ENCODE data around the gene CCDC66.
A peak's percentile ranks its signal among the peaks of the same experiment; 100 is the strongest.
"Not testable (repeated sequence)": the region's sequence is repeated elsewhere in the genome, so short reads cannot be mapped to it uniquely, and the experiment has no call there.

The CCDC66 gene

DNA sequence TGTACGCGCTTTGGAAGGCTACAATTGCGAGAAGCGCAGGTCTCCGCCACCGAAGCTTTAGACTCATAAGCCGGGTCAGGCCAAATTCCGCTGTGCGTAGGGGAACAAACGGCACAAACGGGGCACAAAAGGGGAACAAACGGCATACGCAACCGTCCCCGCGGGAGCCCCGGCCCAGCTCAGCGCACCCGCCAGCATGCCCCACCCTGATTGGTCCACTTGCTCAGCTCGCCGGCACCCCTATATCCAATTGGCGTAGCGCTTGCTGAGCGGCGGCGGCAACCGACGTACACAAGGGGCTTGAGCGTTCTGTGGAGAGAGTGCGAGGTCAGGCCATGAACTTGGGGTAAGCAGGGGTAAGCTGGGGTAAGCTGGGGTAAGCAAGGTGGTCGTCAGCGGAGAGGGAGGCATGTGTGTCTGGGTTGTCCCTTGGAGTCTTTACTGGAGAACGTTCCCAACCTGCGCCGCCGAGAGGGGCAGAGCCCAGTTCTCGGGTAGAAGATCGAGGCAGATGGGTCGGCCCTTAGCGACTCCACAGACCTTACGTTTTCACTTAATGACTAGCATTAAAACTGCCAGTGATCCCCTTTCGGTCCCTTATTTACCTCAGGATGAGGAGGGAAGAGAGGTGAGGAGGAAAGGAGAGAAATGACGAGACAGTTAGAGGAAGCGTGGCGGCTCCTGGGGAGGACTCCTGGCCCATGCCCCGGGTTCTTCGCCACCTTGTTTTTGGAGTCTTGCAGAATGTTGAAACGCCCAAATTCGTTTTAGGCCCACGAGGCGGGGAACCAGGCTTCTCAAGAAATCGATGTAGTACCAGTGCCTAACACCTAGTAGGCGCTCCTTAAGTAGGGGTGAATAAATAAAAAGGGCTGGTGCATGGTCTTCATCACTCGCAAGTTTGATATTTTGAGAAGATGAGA, at the start of gene CCDC66:
Gene CCDC66 (plus strand): TSS at position 268 of the 923 bp plus-strand sequence. CDS start 68 bp downstream, at position 336.
- DNase-seq, result peak; percentile 87

- DNase-seq, result no peak
These were observed 37.3 kb upstream of the CCDC66 start for GRCh38 chr3:56519641-56520040.

DNA sequence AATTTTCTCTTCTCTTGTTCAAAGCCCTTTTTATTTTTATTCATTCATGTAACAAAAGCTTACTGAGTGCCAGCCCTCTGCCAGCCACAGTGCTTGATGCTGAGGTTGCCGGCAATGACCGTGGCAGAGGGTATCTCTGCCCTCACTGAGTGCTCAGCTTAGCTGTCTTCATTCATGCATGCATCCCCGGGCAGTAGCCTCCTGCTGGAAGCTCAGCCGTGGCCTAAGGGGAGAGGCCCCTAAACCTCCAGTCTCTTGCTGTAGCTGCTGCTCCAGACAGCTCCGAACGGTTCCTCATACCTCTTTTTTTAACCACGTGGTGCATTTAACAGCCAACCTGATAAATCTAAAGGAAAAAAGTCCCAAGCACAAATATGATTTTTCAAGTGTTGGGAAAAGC, 34.6 kb upstream of the CCDC66 start:
- DNase-seq, result no peak

DNA sequence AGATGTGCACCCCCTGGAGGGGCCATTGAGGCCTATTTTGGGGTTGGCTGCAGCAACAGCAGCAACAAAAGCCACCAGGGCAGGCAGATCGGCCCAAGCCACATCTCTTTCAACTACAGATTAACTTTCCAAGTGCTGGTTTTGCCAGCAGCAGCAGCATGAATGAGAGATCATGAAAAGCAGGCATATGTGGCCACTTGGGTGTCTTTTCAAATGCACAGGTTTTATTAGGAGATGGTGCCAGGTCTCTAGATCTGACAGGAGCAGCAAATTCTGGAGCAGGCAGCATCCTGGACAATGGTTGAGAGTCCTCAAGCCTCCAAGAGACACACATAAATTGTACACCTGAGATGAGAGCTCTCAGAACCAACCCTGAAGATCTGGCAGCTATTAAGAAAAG, 31.7 kb upstream of the CCDC66 start:
- no peak for DNase-seq

DNA sequence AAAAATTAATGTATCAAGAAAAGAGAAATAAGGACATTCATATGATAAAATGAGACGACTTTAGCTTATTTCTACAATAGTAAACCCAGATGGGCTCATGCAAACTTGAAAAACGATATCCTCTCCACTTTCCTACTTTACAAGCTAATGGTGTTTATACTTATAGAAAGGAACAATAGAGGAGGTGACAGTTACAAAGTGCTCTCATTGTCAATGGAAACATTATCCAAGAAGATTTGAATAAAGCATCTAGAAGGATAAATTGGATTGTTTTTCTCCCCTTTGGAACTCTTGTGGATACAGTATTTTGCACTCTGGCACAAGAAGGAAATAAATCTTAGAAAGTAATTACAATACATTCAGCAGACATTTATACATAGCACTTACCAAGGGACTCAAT, 20.2 kb upstream of the CCDC66 start:
- no peak for DNase-seq

DNA sequence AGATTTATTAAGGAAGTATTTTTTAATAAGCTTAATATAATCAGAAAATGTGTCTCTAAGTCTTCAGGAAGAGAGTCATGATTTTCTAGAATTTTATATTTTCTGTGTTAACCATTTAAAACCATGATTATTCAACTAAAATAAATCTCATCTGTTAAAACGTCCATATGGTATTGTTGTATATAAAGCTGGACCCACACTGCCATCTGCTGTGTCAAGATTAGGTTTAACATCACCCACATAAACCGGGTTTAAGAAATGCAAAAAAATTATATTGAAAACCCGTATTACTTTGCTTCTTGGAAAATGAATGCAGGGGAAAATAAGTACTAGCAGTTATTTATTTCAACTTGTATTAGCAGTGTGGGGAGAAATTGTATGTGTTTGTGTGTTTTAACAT, 9.5 kb upstream of the CCDC66 start:
- peak; percentile 7 for DNase-seq

- DNase-seq, result no peak
These were observed 826 bp downstream of the CCDC66 start for GRCh38 chr3:56557831-56558170.

DNA sequence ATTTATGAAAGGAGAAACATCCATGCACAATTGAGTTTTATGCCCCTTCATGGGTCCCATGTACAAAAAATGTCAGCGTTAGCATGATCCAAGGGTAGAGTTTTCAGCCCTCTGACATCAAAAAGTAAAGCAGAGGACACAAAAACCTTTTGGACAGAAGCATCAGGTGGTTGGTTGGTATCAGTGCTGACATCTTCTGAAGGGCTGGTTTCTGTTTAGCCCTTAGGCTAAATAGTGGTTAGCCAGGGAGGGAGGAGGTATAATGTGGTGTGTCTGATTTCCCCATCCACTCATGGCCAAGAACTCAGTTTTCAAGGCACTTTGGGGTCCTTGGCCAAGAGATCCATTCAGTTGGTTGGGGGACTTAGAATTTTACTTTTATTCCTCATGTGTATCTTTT, 16.5 kb downstream of the CCDC66 start:
- DNase-seq, result no peak

DNA sequence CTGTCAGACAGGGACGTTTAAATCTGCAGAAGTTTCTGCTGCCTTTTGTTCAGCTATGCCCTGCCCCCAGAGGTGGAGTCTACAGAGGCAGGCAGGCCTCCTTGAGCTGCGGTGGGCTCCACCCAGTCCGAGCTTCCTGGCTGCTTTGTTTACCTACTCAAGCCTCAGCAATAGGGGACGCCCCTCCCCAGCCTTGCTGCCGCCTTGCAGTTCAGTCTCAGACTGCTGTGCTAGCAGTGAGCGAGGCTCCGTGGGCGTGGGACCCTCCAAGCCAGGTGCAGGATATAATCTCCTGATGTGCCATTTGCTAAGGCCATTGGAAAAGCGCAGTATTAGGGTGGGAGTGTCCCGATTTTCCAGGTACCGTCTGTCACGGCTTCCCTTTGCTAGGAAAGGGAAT, 25.0 kb downstream of the CCDC66 start:
- DNase-seq, result not testable (repeated sequence)

DNA sequence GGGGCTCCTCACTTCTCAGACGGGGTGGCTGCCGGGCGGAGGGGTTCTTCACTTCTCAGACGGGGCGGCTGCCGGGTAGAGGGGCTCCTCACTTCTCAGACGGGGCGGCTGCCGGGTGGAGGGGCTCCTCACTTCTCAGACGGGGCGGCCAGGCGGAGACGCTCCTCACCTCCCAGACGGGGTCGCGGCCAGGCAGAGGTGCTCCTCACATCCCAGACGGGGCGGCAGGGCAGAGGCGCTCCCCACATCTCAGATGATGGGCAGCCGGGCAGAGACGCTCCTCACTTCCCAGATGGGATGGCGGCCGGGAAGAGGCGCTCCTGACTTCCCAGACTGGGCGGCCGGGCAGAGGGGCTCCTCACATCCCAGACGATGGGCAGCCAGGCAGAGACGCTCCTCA, 27.3 kb downstream of the CCDC66 start:
- not testable (repeated sequence) for DNase-seq

GRCh38 chr3:56590814-56591213, 33.8 kb downstream of the CCDC66 start:
- no peak for DNase-seq

GRCh38 chr3:56591262-56591661, 34.3 kb downstream of the CCDC66 start:
- no peak for DNase-seq

GRCh38 chr3:56593455-56594158, 36.6 kb downstream of the CCDC66 start:
- no peak for DNase-seq

- DNase-seq, result no peak
These were observed 39.2 kb downstream of the CCDC66 start for GRCh38 chr3:56595975-56596840.

- DNase-seq, result not testable (repeated sequence)
These were observed 51.5 kb downstream of the CCDC66 start for GRCh38 chr3:56608479-56608878.

DNA sequence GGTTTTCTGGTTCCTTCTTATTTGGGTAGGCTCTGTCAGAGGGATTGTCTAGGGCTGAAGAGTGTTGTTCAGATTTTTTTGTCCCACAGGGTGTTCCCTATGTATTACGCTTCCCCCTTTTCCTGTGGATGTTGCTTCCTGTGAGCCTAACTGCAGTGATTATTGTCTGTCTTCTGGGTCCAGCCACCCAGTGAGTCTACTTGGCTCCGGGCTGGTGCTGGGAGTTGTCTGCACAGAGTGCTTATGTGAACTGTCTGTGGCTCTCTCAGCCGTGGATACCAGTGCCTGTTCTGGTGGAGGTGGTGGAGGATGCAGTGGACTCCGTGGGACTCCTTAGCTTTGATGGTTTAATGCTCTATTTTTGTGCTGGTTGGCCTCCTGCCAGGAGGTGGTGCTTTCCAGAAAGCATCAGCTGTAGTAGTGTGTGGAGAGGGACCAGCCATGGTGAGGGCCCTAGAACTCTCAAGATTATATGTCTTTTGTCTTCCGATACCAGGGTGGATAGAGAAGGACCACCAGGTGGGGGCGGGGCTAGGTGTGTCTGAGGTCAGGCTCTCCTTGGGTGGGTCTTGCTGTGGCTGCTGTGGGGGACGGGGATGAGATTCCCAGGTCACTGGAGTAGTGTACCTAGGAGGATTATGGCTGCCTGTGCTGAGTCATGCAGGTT, 53.8 kb downstream of the CCDC66 start:
- DNase-seq, result no peak

GRCh38 chr3:56611364-56611763, 54.4 kb downstream of the CCDC66 start:
- no peak for DNase-seq

DNA sequence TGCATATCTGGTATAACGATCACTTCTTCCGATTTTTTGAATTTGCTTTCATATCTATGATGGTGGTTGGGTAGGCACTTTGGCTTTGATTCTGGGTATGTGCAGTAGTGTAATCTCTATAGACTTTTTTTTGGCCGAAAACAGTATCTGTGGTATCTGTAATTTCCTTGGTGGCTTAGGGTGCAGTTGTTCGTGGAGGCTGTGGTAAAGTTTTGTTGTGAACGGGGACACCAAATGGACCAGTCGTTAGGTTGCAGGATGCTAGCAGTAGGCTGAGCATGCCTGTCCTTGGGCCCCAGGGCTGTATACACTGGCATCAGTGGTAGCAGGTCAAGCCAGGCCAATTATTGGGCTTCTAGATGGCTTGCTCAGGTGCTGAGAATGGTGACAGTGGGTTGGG, 55.2 kb downstream of the CCDC66 start:
- no peak for DNase-seq

GRCh38 chr3:56613016-56613415, 56.0 kb downstream of the CCDC66 start:
- DNase-seq, result no peak

DNA sequence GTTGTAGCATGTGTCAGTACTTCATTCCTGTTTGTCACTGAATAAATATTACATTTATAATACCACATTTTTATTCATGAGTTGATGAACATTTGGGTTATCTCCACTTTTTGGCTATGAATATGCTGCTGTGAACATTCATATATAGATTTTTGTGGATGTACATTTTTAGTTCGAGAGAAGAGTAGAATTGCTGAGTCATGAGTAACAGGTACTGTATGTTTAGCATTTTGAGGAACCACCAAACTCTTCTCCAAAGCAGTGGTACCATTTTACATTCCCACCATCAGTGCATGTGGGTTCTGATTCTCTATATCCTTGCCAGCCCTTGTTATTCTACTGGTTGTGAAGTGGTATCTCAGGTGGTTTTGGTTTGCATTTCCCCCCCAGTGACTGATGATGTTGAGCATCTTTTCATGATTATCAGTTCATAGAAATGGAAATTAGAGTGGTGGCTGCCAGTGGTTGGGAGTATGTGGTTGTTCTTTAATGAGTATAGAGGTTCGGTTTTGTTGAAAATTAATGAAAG, 59.6 kb downstream of the CCDC66 start:
- no peak for DNase-seq

DNA sequence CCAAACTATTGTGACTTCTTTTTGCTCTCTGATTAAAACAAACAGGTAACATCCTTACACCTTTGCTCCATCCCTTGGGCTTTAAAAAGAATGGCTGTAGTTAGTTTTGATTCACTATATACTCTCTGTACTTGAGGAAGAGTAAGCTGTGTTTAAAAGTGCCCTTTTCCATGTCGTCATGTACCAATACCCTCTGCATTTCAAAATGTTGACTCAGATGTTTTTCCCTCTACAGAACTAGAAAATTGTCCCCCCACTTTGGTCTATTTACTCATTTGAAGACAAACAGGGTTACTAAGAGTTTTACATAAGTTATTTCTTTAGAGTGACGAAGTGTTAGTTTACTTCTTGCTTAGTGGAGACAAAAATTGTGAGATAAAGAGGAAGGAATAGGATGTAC, 63.4 kb downstream of the CCDC66 start:
- DNase-seq, result no peak

DNA sequence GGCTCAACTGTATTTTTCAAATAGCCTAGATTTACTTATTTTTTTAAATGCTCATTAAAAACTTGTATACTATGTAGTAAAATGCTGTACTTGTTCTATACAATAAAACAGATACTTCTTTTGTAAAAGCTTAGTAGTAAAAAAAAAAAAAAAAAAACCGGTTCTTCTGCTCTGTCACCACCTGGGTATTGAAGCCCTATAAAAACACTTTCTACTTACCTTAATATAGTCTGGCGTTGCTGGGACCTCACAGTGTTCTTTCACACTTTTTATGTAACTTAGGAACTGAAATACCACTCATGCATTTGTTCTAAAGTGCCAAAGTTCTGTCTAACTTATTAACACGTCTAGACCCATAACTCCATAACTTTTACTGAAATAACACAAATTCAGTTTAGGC, 64.7 kb downstream of the CCDC66 start:
- no peak for DNase-seq
